Regular cardiac myocyte (primary cell): ENCODE measurements around the gene LDB1. TPM values are rescaled to one million over a fixed set of nuclear protein-coding genes. Genes with fewer than 3 reads are reported as not detected.

Source experiments
- total RNA-seq: library from RNA; depleted of rRNA; stranded (reverse); fragments of >200 nt; gene quantifications from 2 replicates; pipeline ENCODE4 v1.2.3, GENCODE V29; 2014

LDB1 gene, protein sequence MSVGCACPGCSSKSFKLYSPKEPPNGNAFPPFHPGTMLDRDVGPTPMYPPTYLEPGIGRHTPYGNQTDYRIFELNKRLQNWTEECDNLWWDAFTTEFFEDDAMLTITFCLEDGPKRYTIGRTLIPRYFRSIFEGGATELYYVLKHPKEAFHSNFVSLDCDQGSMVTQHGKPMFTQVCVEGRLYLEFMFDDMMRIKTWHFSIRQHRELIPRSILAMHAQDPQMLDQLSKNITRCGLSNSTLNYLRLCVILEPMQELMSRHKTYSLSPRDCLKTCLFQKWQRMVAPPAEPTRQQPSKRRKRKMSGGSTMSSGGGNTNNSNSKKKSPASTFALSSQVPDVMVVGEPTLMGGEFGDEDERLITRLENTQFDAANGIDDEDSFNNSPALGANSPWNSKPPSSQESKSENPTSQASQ
- total RNA-seq: 26.3 and 35.0 TPM in 2 replicates

DNA sequence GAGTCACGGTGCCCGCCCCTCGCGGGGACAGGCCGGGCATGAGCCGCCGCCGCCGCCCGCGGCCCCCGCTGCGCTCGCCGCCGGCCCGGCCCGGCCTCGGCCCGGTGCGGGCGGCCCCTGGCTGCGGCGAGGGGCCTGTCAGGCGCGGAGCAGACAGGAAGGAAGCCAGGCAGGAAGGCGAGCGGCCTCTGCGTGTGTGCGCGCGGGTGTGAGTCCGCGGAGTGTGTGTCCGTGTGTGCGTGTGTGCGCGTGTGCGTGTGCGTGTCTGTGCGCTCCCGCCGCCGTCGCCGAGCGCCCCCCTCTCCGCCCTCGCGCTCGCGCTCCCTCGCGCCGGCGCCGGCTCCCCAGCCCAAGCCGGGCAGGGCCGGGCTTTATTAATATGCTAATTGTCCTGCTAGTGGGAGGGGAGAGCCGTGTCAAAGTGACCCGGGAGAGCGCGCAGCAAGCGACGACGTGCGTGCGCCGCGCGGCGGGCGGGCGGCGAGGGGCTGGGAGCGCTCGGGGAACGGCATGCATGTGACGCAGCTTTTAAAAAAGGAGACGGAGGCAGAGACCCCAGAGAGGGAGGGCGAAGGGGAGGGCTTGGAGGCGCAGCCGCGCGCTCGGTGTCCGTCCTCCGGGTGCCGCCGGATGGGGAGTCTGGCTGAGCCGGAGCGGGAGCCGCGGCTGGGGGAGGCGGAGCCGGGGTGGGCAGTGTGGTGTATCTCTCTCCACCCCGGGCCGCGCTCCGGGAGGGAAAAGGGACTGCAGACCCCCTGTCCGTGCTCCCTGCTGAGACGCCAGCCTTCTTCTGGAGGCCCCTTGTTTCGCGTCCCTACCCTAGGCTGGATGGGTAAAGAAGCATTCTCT is at the start of gene LDB1:
Gene LDB1 (minus strand): TSS at position 227 of the 849 bp plus-strand sequence. CDS start 258 bp downstream, outside the sequence.

GRCh38 chr10:102151774-102152544 is 31.8 kb upstream of the LDB1 start, which contains the start of gene NOLC1:
TSS of gene NOLC1 (plus strand) at chr10:102152389. CDS start at chr10:102152411, 22 bp downstream.

DNA sequence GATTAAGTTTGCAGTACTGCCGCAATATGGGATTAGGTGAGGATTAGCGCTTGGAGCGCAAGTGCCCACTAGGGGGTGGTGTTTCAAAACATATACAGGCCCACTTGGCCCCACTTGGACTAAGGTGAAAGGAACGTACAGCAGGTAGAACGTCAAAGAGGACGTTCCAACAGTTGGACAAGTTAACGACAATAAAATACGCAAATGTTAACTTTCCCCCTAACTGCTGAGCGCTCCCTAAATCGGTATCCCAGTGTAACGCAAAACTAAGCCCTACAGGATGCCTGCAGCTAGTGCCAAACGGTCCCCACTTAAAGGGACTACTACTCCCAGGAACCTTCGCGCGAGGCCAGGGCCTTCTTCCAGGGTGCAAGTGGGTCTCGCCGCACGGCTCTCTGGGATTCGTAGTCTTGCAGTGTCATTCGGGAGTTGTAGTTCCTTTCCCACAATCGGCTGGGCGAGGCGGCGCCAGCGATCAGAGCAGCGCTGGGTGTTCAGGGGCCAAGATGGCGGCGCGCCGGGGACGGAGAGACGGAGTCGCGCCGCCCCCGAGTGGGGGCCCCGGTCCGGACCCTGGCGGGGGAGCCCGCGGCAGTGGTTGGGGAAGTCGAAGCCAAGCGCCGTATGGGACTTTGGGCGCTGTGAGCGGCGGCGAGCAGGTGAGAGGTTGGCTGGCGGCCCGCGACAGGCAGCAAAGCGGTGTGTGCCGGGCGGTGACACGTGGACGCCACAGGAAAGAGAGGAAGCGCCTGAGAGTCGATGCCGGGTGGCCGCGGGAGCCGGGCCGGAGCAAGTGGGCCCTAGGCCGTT is 12.6 kb upstream of the LDB1 start, which contains the start of gene PPRC1:
Gene PPRC1 (plus strand): TSS at position 478 of the 810 bp plus-strand sequence. CDS start 29 bp downstream, at position 507.

GRCh38 chr10:102064868-102065560 is 55.2 kb downstream of the LDB1 start, which contains the start of gene HPS6:
TSS of gene HPS6 (plus strand) at chr10:102065349. CDS start at chr10:102065475, 126 bp downstream.

Other genes with a start within 250 kb of the LDB1 start
- 6.2 and 13.0 TPM in 2 replicates for gene ARMH3, start 64.2 kb downstream of the LDB1 start, total RNA-seq
- 35.8 and 47.2 TPM in 2 replicates for gene HPS6, start 55.0 kb downstream of the LDB1 start, total RNA-seq
- gene PPRC1, start 12.7 kb upstream of the LDB1 start, total RNA-seq: 5.9 and 13.4 TPM in 2 replicates
- gene NOLC1, start 32.0 kb upstream of the LDB1 start, total RNA-seq: 22.3 and 75.9 TPM in 2 replicates
- 0.19 and 0.56 TPM in 2 replicates for gene ELOVL3, start 105.9 kb upstream of the LDB1 start, total RNA-seq
- gene PITX3, start 121.1 kb upstream of the LDB1 start, total RNA-seq: under 0.01 TPM in 2 replicates
- 20.9 and 30.3 TPM in 2 replicates for gene GBF1, start 125.2 kb upstream of the LDB1 start, total RNA-seq